H9 (cell line): ENCODE data around the gene SKIDA1. TPM values are rescaled to one million over a fixed set of nuclear protein-coding genes. Genes with fewer than 3 reads are reported as not detected.
"Not testable (repeated sequence)": the region's sequence is repeated elsewhere in the genome, so short reads cannot be mapped to it uniquely, and the experiment has no call there.

ENCODE experiments used
- DNase-seq: peaks from one replicate; pipeline ENCODE4 v3.0.0-alpha.2; 2017
- H2AFZ ChIP-seq: one replicate; pipeline ENCODE4 v1.6.1; 2013; ENCODE audit warnings: mild to moderate bottlenecking, low read length, control low read depth, moderate library complexity
- H2AK5ac ChIP-seq: 2 replicates; pipeline ENCODE4 v1.6.1; 2013; ENCODE audit warnings: low read length, control low read depth, mixed read lengths; ENCODE audit not compliant: insufficient read length
- H2BK120ac ChIP-seq: one replicate; pipeline ENCODE4 v1.6.1; 2013; ENCODE audit warnings: low read depth, mild to moderate bottlenecking, low read length, control low read depth, inconsistent platforms; ENCODE audit not compliant: poor library complexity, severe bottlenecking
- H2BK12ac ChIP-seq: 2 replicates; pipeline ENCODE4 v1.6.1; 2013; ENCODE audit warnings: low read length, control low read depth, mixed read lengths, low read depth; ENCODE audit not compliant: insufficient read length
- H2BK15ac ChIP-seq: 2 replicates; pipeline ENCODE4 v1.6.1; 2013; ENCODE audit warnings: low read depth, low read length, control low read depth
- H2BK20ac ChIP-seq: one replicate; pipeline ENCODE4 v1.6.1; 2013; ENCODE audit warnings: low read depth, mild to moderate bottlenecking, low read length, control low read depth, inconsistent platforms; ENCODE audit not compliant: poor library complexity, severe bottlenecking
- H2BK5ac ChIP-seq: 2 replicates; pipeline ENCODE4 v1.6.1; 2013; ENCODE audit warnings: low read length, control low read depth, mixed read lengths; ENCODE audit not compliant: insufficient read length
- H3K14ac ChIP-seq: 2 replicates; pipeline ENCODE4 v1.6.1; 2013; ENCODE audit warnings: low read length, control low read depth; ENCODE audit not compliant: insufficient read depth
- H3K18ac ChIP-seq: 2 replicates; pipeline ENCODE4 v1.6.1; 2013; ENCODE audit warnings: low read depth, mild to moderate bottlenecking, mixed read lengths, low read length, control low read depth; ENCODE audit not compliant: insufficient read length
- H3K23ac ChIP-seq: 2 replicates; pipeline ENCODE4 v1.6.1; 2013; ENCODE audit warnings: low read length, control low read depth, mixed read lengths, low read depth; ENCODE audit not compliant: insufficient read length
- H3K23me2 ChIP-seq: 2 replicates; pipeline ENCODE4 v1.6.1; 2013; ENCODE audit warnings: low read depth, mild to moderate bottlenecking, mixed read lengths, low read length, control low read depth; ENCODE audit not compliant: insufficient read length, poor library complexity, severe bottlenecking
- H3K27ac ChIP-seq: 2 replicates; pipeline ENCODE4 v1.5.1; 2013; ENCODE audit warnings: low read length, control low read depth, mixed read lengths, low read depth; ENCODE audit not compliant: insufficient read length
- H3K27me3 ChIP-seq: 2 replicates; pipeline ENCODE4 v1.6.1; 2013; ENCODE audit warnings: low read length, control low read depth, inconsistent platforms; ENCODE audit not compliant: insufficient read depth
- H3K4ac ChIP-seq: 2 replicates; pipeline ENCODE4 v1.6.1; 2013; ENCODE audit warnings: low read depth, mild to moderate bottlenecking, control low read depth, inconsistent platforms, low read length, moderate library complexity
- H3K4me1 ChIP-seq: 2 replicates; pipeline ENCODE4 v1.6.1; 2013; ENCODE audit warnings: low read length, control low read depth, inconsistent platforms; ENCODE audit not compliant: insufficient read depth
- H3K4me2 ChIP-seq: 2 replicates; pipeline ENCODE4 v1.6.1; 2013; ENCODE audit warnings: low read length, control low read depth, mixed read lengths; ENCODE audit not compliant: insufficient read length, insufficient read depth
- H3K56ac ChIP-seq: 2 replicates; pipeline ENCODE4 v1.6.1; 2013; ENCODE audit warnings: low read depth, mild to moderate bottlenecking, mixed read lengths, low read length, control low read depth; ENCODE audit not compliant: insufficient read length
- H3K79me1 ChIP-seq: 2 replicates; pipeline ENCODE4 v1.6.1; 2013; ENCODE audit warnings: low read depth, mild to moderate bottlenecking, moderate library complexity, low read length, control low read depth, inconsistent platforms; ENCODE audit not compliant: insufficient read depth, poor library complexity, severe bottlenecking
- H3K79me2 ChIP-seq: 2 replicates; pipeline ENCODE4 v1.6.1; 2013; ENCODE audit warnings: low read length, control low read depth, inconsistent platforms; ENCODE audit not compliant: insufficient read depth
- H3K9ac ChIP-seq: 2 replicates; pipeline ENCODE4 v1.6.1; 2013; ENCODE audit warnings: low read length, control low read depth, mixed read lengths; ENCODE audit not compliant: insufficient read length; ENCODE audit errors: extremely low read depth
- H3K9me3 ChIP-seq: one replicate; pipeline ENCODE4 v1.6.1; 2013; ENCODE audit warnings: low read depth, low read length, inconsistent platforms; ENCODE audit not compliant: control insufficient read depth
- H3T11ph ChIP-seq: one replicate; pipeline ENCODE4 v1.6.1; 2013; ENCODE audit warnings: mild to moderate bottlenecking, low read length, control low read depth, inconsistent platforms
- H4K20me1 ChIP-seq: one replicate; pipeline ENCODE4 v1.6.1; 2013; ENCODE audit not compliant: control insufficient read depth, insufficient read length, insufficient read depth
- H4K5ac ChIP-seq: 2 replicates; pipeline ENCODE4 v1.6.1; 2013; ENCODE audit warnings: low read depth, mild to moderate bottlenecking, mixed read lengths, low read length, control low read depth; ENCODE audit not compliant: insufficient read length
- H4K8ac ChIP-seq: replicated peaks from 2 replicates; pipeline ENCODE4 v1.6.1; 2013; ENCODE audit warnings: low read length, control low read depth, mixed read lengths, low read depth; ENCODE audit not compliant: insufficient read length
- H4K91ac ChIP-seq: 2 replicates; pipeline ENCODE4 v1.6.1; 2013; ENCODE audit warnings: low read depth, mild to moderate bottlenecking, moderate library complexity, mixed read lengths, low read length, control low read depth; ENCODE audit not compliant: insufficient read length
- H3K27ac Mint-ChIP-seq, 3 experiments: 2 replicates in 2 of 3; 3 replicates in 1 of 3; pipeline ENCODE4 v1.8.0; 2020 to 2021; ENCODE audit warnings: mixed read lengths in 3 of 3, mild to moderate bottlenecking in 1 of 3, moderate library complexity in 1 of 3
- H3K27me3 Mint-ChIP-seq: 2 replicates; pipeline ENCODE4 v1.8.0; 2021; ENCODE audit warnings: low read depth, mild to moderate bottlenecking, moderate library complexity, mixed read lengths
- H3K36me3 Mint-ChIP-seq, 3 experiments: 2 replicates in 2 of 3; 3 replicates in 1 of 3; pipeline ENCODE4 v1.8.0; 2020 to 2021; ENCODE audit warnings: low read depth in 3 of 3, mixed read lengths in 3 of 3; ENCODE audit not compliant: insufficient read depth in 1 of 3
- H3K4me1 Mint-ChIP-seq, 2 experiments: 2 replicates each; pipeline ENCODE4 v1.8.0; 2020; ENCODE audit warnings: mixed read lengths in 2 of 2
- H3K4me3 Mint-ChIP-seq, 2 experiments: 2 replicates in 1 of 2; 3 replicates in 1 of 2; pipeline ENCODE4 v1.8.0; 2020 to 2021; ENCODE audit warnings: mild to moderate bottlenecking in 2 of 2, mixed read lengths in 2 of 2, moderate library complexity in 1 of 2
- H3K9me3 Mint-ChIP-seq, 2 experiments: 2 replicates in 1 of 2; 3 replicates in 1 of 2; pipeline ENCODE4 v1.8.0; 2020; ENCODE audit warnings: mild to moderate bottlenecking in 2 of 2, mixed read lengths in 2 of 2, moderate library complexity in 1 of 2
- CTCF ChIP-seq: fragments of 200-600 bp; sonication (generic); conservative IDR thresholded peaks from 3 replicates; pipeline ENCODE4 v1.8.0; 2021; ENCODE audit warnings: antibody characterized with exemption, mild to moderate bottlenecking
- WGBS: extraction: QIAGEN DNeasy Blood & Tissue Kit; methylation state at CpG from one replicate; pipeline ENCODE4 v1.1.7; 2013; ENCODE audit warnings: missing lambda C conversion rate, low lambda C conversion rate, mixed read lengths; ENCODE audit not compliant: insufficient read length; ENCODE audit errors: extremely low coverage; 5-methylcytosine and 5-hydroxymethylcytosine counted together
- total RNA-seq: library from RNA; stranded (reverse); gene quantifications from 2 replicates; pipeline ENCODE4 v1.2.1, GENCODE V29; 2021

Gene SKIDA1
- total RNA-seq, 1 experiment from 2014 or later, result 5.9 TPM

DNA sequence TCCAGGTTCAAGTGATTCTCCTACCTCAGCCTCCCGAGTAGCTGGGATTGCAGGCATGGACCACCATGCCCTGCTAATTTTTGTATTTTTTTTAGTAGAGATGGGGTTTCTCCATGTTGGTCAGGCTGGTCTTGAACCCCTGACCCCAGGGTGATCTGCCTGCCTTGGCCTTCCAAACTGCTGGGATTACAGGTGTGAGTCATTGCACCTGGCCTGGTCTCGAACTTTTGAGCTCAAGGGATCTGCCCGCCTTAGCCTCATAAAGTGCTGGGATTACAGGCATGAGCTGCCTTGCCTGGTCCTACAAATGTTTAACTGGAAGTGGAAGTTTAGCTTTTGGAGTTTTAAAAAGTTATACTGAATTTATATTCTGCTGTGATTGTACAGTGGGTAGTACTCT, 11.4 kb upstream of the SKIDA1 start:
- H2BK120ac ChIP-seq, result no peak overlapping the region
- H3K79me2 ChIP-seq, result peaks cover 11% of the 10 kb centered on the region; the same call in 1 of the 2 replicates
- H4K5ac ChIP-seq, result no peak overlapping the region
- no peaks in the 10 kb centered on the region for H3K9me3 ChIP-seq
- DNase-seq, result no peak
- H3K79me1 ChIP-seq, result peaks cover 11% of the 10 kb centered on the region
- no peaks in the 10 kb centered on the region for H4K20me1 ChIP-seq
- WGBS, result no CpG with 5 or more reads among the region's 3 CpGs
- H4K8ac ChIP-seq, result no peak overlapping the region
- no peak overlapping the region for H3K9ac ChIP-seq
- peaks cover 4% of the 10 kb centered on the region; the same call in 1 of the 2 replicates for H3K4me1 ChIP-seq
- H3K23me2 ChIP-seq, result peaks cover 7% of the 10 kb centered on the region
- no peak for TF ChIP-seq CTCF
- Mint-ChIP-seq H3K4me3 (peak overlapping the region; percentile 3 to 60; a peak in 2 of 5 replicates), H3K4me1 (peaks cover 17 to 26% of the 10 kb centered on the region in 2 experiments), H3K9me3 (no peaks in the 10 kb centered on the region; a peak in 1 of 5 replicates), H3K36me3 (peaks cover 29 to 52% (median 47%) of the 10 kb centered on the region in 3 experiments), H3K27me3 (no peaks in the 10 kb centered on the region), H3K27ac (peak overlapping the region in 1 of 3 experiments; percentile 88; a peak in 1 of 7 replicates)
- H2BK20ac ChIP-seq, result no peak overlapping the region
- H2BK5ac ChIP-seq, result no peak overlapping the region
- H3K18ac ChIP-seq, result no peak overlapping the region
- no peak overlapping the region for H2AK5ac ChIP-seq
- H3K56ac ChIP-seq, result no peak overlapping the region
- H3K4me2 ChIP-seq, result no peak overlapping the region
- no peak overlapping the region for H2BK15ac ChIP-seq
- H3K23ac ChIP-seq, result no peak overlapping the region
- no peak overlapping the region for H2BK12ac ChIP-seq
- no peak overlapping the region for H3K4ac ChIP-seq
- H3K27me3 ChIP-seq, result no peaks in the 10 kb centered on the region
- H2AFZ ChIP-seq, result no peak overlapping the region
- no peak overlapping the region for H3T11ph ChIP-seq
- no peak overlapping the region for H4K91ac ChIP-seq
- no peak overlapping the region for H3K27ac ChIP-seq
- H3K14ac ChIP-seq, result no peak overlapping the region

DNA sequence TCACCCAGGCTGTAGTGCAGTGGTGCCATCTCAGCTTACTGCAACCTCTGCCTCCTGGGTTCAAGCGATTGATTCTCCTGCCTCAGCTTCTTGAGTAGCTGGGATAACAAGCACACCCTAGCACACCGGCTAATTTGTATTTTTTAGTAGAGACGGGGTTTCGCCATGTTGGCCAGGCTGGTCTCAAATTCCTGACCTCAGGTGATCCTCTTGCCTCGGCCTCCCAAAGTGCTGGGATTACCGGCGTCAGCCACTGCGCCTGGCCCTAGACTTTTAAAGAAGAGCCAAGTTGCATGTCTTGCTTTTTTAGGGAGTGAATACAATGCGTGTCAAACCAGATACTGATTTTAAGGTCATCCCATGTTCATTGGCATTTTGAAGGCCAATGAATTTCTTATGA, 10.5 kb upstream of the SKIDA1 start:
- not testable (repeated sequence) for H3K79me1 ChIP-seq, H4K91ac ChIP-seq, H3K27ac ChIP-seq, H4K8ac ChIP-seq, H2BK20ac ChIP-seq, H3K4me1 ChIP-seq, H3K9me3 Mint-ChIP-seq, DNase-seq, H4K20me1 ChIP-seq, H3K27me3 ChIP-seq, H3K27ac Mint-ChIP-seq, H2AK5ac ChIP-seq, H3K14ac ChIP-seq, H3K9me3 ChIP-seq, H3K23ac ChIP-seq, H3K23me2 ChIP-seq, H3K9ac ChIP-seq, H3K56ac ChIP-seq, H2AFZ ChIP-seq, H3K27me3 Mint-ChIP-seq, H2BK12ac ChIP-seq, H4K5ac ChIP-seq, H2BK15ac ChIP-seq, H2BK5ac ChIP-seq, H3K18ac ChIP-seq, H3T11ph ChIP-seq, H3K4ac ChIP-seq, H2BK120ac ChIP-seq
- Mint-ChIP-seq H3K4me1 (peaks cover 19 to 29% of the 10 kb centered on the region in 2 experiments), H3K4me3 (peak overlapping the region; percentile 80 to 81; a peak in 4 of 5 replicates), H3K36me3 (peaks cover 21 to 43% (median 39%) of the 10 kb centered on the region in 3 experiments; a peak in 6 of 7 replicates)
- Histone ChIP-seq H3K4me2 (peak overlapping the region; percentile 29), H3K79me2 (peaks cover 11% of the 10 kb centered on the region; the same call in 1 of the 2 replicates)
- WGBS, result no CpG with 5 or more reads among the region's 9 CpGs
